ENCODE results near the gene VIL1. TPM values are rescaled to one million over a fixed set of nuclear protein-coding genes. Genes with fewer than 3 reads are reported as not detected.

Gene VIL1
- total and polyA plus RNA-seq, 2 of the 13 experiments (the other 11 are each of a cell fraction or from before 2014, with no cell fraction given): 287 to 301 TPM

GRCh38 chr2:218421027-218421426 lies 2.1 kb downstream of the VIL1 start:
- Histone ChIP-seq H3K36me3 (replicated peaks in 1 of 2; ENCODE audit: control insufficient read depth in 1 of 2, insufficient read depth in 2 of 2, low read length in 2 of 2) (peaks cover 18 to 35% of the 10 kb centered on the region in 2 experiments; a peak in 4 of 5 replicates), H3K27me3 (ENCODE audit: control insufficient read depth in 1 of 2, insufficient read depth in 2 of 2, low read length in 2 of 2) (no peaks in the 10 kb centered on the region; a peak in 1 of 5 replicates), H2AFZ (ENCODE audit: low read length) (no peak overlapping the region), H4K20me1 (ENCODE audit: insufficient read depth, low read length) (peaks cover 11% of the 10 kb centered on the region; the same call in 1 of the 2 replicates), H3K9me3 (ENCODE audit: low read length) (no peaks in the 10 kb centered on the region), H3K4me2 (ENCODE audit: low read depth, low read length) (peak overlapping the region; percentile 95), H3K79me2 (ENCODE audit: insufficient read depth, low read length) (peaks cover 30% of the 10 kb centered on the region), H3K27ac (ENCODE audit: extremely low read length, insufficient read depth, low read length) (no peak overlapping the region), H3K4me1 (ENCODE audit: insufficient read depth, low read length) (peaks cover 57% of the 10 kb centered on the region), H3K9ac (ENCODE audit: insufficient read depth, low read depth, low read length) (no peak overlapping the region; the same call in 1 of the 2 replicates), H3K4me3 (replicated peaks in 1 of 3; ENCODE audit: insufficient read depth in 1 of 3, low read depth in 2 of 3, low read length in 3 of 3) (peak overlapping the region in 1 of 3 experiments; percentile 89; a peak in 2 of 6 replicates)
- no TSS peak for BruUV-seq (replicated peaks)
- CTCF ChIA-PET (ENCODE audit: low intra/inter-chr PET ratio, low total read pairs): no interaction called here
- WGBS (ENCODE audit: low lambda C conversion rate): 95% methylated on average over 2 of the region's 2 CpGs
- POLR2A ChIA-PET: interaction anchor here (1.2 to 5.6 kb wide), 5 partner anchors 11 to 128 kb away, joined by 4 to 59 read pairs (median 8); partner anchors contain the start of gene CTDSP1
- FAIRE-seq: no peak
- in situ Hi-C loops (cut with HindIII; ENCODE audit: extremely low pct_ligation_motif_present, low pct_unique_long_range_greater_than_20kb) (no loop called here), intact Hi-C loops (cut with micrococcal nuclease; ENCODE audit: unreplicated experiment) (no loop called here)
- no peak for ATAC-seq
- DNase-seq (ENCODE audit: low spot score): no peak
- TF ChIP-seq, protein P1, sequence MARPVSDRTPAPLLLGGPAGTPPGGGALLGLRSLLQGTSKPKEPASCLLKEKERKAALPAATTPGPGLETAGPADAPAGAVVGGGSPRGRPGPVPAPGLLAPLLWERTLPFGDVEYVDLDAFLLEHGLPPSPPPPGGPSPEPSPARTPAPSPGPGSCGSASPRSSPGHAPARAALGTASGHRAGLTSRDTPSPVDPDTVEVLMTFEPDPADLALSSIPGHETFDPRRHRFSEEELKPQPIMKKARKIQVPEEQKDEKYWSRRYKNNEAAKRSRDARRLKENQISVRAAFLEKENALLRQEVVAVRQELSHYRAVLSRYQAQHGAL (CRISPR knock-in tag; IDR thresholded peaks at IDR 0.05; ENCODE audit: not compliant biosample characterization): no peak
- TF ChIP-seq KDM5B (CRISPR knock-in tag; IDR thresholded peaks at IDR 0.05; ENCODE audit: borderline replicate concordance) (0 out of 2 replicates have a peak, but pooled peaks have one; percentile 1), ZNF839 (CRISPR knock-in tag; IDR thresholded peaks at IDR 0.05; ENCODE audit: borderline replicate concordance) (no peak), GZF1 (CRISPR knock-in tag; IDR thresholded peaks at IDR 0.05) (no peak), HNRNPL (IDR thresholded peaks at IDR 0.05; ENCODE audit: low read depth, low read length) (0 out of 2 replicates have a peak, but pooled peaks have one; percentile 52), ZNF292 (CRISPR knock-in tag; IDR thresholded peaks at IDR 0.05; ENCODE audit: borderline replicate concordance, low read depth) (no peak), ZFP91 (CRISPR knock-in tag; IDR thresholded peaks at IDR 0.05; ENCODE audit: borderline replicate concordance) (0 out of 2 replicates have a peak, but pooled peaks have one; percentile 24), ZNF207 (IDR thresholded peaks at IDR 0.05; ENCODE audit: borderline replicate concordance) (no peak), POLR2A (IDR thresholded peaks at IDR 0.05; ENCODE audit: insufficient read depth in 1 of 2, low read depth in 2 of 2, low read length in 2 of 2) (peak in 1 of 2 experiments; percentile 34; a peak in 1 of 4 replicates)
- TF ChIP-seq, protein P2, sequence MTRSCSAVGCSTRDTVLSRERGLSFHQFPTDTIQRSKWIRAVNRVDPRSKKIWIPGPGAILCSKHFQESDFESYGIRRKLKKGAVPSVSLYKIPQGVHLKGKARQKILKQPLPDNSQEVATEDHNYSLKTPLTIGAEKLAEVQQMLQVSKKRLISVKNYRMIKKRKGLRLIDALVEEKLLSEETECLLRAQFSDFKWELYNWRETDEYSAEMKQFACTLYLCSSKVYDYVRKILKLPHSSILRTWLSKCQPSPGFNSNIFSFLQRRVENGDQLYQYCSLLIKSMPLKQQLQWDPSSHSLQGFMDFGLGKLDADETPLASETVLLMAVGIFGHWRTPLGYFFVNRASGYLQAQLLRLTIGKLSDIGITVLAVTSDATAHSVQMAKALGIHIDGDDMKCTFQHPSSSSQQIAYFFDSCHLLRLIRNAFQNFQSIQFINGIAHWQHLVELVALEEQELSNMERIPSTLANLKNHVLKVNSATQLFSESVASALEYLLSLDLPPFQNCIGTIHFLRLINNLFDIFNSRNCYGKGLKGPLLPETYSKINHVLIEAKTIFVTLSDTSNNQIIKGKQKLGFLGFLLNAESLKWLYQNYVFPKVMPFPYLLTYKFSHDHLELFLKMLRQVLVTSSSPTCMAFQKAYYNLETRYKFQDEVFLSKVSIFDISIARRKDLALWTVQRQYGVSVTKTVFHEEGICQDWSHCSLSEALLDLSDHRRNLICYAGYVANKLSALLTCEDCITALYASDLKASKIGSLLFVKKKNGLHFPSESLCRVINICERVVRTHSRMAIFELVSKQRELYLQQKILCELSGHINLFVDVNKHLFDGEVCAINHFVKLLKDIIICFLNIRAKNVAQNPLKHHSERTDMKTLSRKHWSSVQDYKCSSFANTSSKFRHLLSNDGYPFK (CRISPR knock-in tag; IDR thresholded peaks at IDR 0.05; ENCODE audit: borderline replicate concordance): peak; percentile 12; the same call in 1 of the 2 replicates
- TF ChIP-seq, protein P3, sequence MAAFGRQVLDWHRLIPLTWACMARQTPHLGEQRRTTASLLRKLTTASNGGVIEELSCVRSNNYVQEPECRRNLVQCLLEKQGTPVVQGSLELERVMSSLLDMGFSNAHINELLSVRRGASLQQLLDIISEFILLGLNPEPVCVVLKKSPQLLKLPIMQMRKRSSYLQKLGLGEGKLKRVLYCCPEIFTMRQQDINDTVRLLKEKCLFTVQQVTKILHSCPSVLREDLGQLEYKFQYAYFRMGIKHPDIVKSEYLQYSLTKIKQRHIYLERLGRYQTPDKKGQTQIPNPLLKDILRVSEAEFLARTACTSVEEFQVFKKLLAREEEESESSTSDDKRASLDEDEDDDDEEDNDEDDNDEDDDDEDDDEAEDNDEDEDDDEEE (CRISPR knock-in tag; IDR thresholded peaks at IDR 0.05): no peak
- TF ChIP-seq, protein P4, sequence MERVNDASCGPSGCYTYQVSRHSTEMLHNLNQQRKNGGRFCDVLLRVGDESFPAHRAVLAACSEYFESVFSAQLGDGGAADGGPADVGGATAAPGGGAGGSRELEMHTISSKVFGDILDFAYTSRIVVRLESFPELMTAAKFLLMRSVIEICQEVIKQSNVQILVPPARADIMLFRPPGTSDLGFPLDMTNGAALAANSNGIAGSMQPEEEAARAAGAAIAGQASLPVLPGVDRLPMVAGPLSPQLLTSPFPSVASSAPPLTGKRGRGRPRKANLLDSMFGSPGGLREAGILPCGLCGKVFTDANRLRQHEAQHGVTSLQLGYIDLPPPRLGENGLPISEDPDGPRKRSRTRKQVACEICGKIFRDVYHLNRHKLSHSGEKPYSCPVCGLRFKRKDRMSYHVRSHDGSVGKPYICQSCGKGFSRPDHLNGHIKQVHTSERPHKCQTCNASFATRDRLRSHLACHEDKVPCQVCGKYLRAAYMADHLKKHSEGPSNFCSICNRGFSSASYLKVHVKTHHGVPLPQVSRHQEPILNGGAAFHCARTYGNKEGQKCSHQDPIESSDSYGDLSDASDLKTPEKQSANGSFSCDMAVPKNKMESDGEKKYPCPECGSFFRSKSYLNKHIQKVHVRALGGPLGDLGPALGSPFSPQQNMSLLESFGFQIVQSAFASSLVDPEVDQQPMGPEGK (CRISPR knock-in tag; IDR thresholded peaks at IDR 0.05): 0 out of 2 replicates have a peak, but pooled peaks have one; percentile 21
- TF ChIP-seq, protein P5, sequence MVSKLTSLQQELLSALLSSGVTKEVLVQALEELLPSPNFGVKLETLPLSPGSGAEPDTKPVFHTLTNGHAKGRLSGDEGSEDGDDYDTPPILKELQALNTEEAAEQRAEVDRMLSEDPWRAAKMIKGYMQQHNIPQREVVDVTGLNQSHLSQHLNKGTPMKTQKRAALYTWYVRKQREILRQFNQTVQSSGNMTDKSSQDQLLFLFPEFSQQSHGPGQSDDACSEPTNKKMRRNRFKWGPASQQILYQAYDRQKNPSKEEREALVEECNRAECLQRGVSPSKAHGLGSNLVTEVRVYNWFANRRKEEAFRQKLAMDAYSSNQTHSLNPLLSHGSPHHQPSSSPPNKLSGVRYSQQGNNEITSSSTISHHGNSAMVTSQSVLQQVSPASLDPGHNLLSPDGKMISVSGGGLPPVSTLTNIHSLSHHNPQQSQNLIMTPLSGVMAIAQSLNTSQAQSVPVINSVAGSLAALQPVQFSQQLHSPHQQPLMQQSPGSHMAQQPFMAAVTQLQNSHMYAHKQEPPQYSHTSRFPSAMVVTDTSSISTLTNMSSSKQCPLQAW (CRISPR knock-in tag; IDR thresholded peaks at IDR 0.05): 0 out of 2 replicates have a peak, but pooled peaks have one; percentile 28

All from HepG2 (cell line).